Peyer's patch (tissue), 4 donors: ENCODE results near the gene TLR1. TPM values are rescaled to one million over a fixed set of nuclear protein-coding genes. Genes with fewer than 3 reads are reported as not detected.

ENCODE experiments used
- DNase-seq, 3 donors: peaks; one replicate each; pipeline ENCODE4 v3.0.0-alpha.2; 2017 to 2019
- H3K27ac ChIP-seq, 4 donors: fragments of 200-600 bp; sonication (generic); one replicate each; pipeline ENCODE4 v1.5.1; 2016 to 2019
- H3K27me3 ChIP-seq, 2 donors: fragments of 200-600 bp; sonication (generic); one replicate each; pipeline ENCODE4 v1.5.1; 2019
- H3K36me3 ChIP-seq, 3 donors: fragments of 200-600 bp; sonication (generic); one replicate each; pipeline ENCODE4 v1.5.1; 2016 to 2019
- H3K4me1 ChIP-seq, 4 donors: fragments of 200-600 bp; sonication (generic); one replicate each; pipeline ENCODE4 v1.5.1; 2016 to 2019
- H3K4me3 ChIP-seq, 4 donors: fragments of 200-600 bp; sonication (generic); 1 replicate in 3 of 4; 2 replicates in 1 of 4; pipeline ENCODE4 v1.5.1; 2016 to 2019; ENCODE audit warnings: mild to moderate bottlenecking in 1 of 4
- H3K9me3 ChIP-seq, 4 donors: fragments of 200-600 bp; sonication (generic); one replicate each; pipeline ENCODE4 v1.5.1; 2016 to 2019; ENCODE audit warnings: mild to moderate bottlenecking in 1 of 4
- POLR2A ChIP-seq, 2 donors: fragments of 450-650 bp; IDR thresholded peaks; one replicate each; pipeline ENCODE4 v1.5.1; 2017; ENCODE audit warnings: antibody characterized with exemption in 2 of 2, mild to moderate bottlenecking in 2 of 2, moderate library complexity in 2 of 2
- total RNA-seq, 4 donors: library from RNA; depleted of rRNA; stranded (reverse); fragments of >200 nt; gene quantifications; one replicate each; pipeline ENCODE4 v1.1.0, GENCODE V29; 2016
- TF ChIP-seq, protein P1 (sequence below), 6 experiments: fragments of 450-650 bp in 4 of 6; fragments of 200-600 bp in 2 of 6; sonication (generic) in 1 of 6; IDR thresholded peaks; one replicate each; pipeline ENCODE4 v1.5.1; 2017 to 2019; ENCODE audit warnings: antibody characterized with exemption in 6 of 6, mild to moderate bottlenecking in 3 of 6, moderate library complexity in 1 of 6

The TLR1 gene
- total RNA-seq, 4 donors from 2014 or later: 2.3 to 33.8 (median 8.5) TPM

GRCh38 chr4:38823766-38824165 lies 19.2 kb upstream of the TLR1 start:
- Histone ChIP-seq H3K36me3 (no peaks in the 10 kb centered on the region), H3K9me3 (no peaks in the 10 kb centered on the region), H3K4me1 (no peaks in the 10 kb centered on the region), H3K27me3 (no peaks in the 10 kb centered on the region), H3K4me3 (no peak overlapping the region), H3K27ac (no peak overlapping the region)
- DNase-seq: no peak
- TF ChIP-seq POLR2A (IDR thresholded peaks at IDR 0.05): no peak
- TF ChIP-seq, protein P1, sequence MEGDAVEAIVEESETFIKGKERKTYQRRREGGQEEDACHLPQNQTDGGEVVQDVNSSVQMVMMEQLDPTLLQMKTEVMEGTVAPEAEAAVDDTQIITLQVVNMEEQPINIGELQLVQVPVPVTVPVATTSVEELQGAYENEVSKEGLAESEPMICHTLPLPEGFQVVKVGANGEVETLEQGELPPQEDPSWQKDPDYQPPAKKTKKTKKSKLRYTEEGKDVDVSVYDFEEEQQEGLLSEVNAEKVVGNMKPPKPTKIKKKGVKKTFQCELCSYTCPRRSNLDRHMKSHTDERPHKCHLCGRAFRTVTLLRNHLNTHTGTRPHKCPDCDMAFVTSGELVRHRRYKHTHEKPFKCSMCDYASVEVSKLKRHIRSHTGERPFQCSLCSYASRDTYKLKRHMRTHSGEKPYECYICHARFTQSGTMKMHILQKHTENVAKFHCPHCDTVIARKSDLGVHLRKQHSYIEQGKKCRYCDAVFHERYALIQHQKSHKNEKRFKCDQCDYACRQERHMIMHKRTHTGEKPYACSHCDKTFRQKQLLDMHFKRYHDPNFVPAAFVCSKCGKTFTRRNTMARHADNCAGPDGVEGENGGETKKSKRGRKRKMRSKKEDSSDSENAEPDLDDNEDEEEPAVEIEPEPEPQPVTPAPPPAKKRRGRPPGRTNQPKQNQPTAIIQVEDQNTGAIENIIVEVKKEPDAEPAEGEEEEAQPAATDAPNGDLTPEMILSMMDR (IDR thresholded peaks at IDR 0.05): no peak

DNA sequence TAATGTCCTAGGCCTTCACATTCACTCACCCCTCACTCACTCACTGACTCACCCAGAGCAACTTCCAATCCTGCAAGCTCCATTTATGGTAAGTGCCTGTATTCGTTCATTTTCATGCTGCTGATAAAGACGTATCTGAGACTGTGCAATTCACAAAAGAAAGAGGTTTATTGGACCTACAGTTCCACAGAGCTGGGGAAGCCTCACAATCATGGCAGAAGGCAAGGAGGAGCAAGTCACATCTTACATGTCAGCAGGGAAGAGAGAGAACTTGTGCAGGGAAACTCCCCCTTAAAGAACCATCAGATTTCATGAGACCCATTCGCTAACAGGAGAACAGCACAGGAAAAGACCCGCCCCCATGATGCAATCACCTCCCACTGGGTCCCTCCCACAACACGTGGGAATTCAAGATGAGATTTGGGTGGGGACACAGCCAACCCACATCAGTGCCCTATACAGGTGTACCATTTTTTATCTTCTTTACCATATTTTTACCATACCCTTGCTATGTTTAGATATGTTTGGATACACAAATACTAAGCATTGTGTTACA lies 18.2 kb upstream of the TLR1 start:
- Histone ChIP-seq H3K4me3 (no peak overlapping the region), H3K9me3 (no peaks in the 10 kb centered on the region), H3K27me3 (no peaks in the 10 kb centered on the region), H3K36me3 (no peaks in the 10 kb centered on the region), H3K4me1 (no peaks in the 10 kb centered on the region), H3K27ac (no peak overlapping the region)
- TF ChIP-seq POLR2A (IDR thresholded peaks at IDR 0.05): no peak
- TF ChIP-seq, protein P1 (IDR thresholded peaks at IDR 0.05): no peak
- no peak for DNase-seq

DNA sequence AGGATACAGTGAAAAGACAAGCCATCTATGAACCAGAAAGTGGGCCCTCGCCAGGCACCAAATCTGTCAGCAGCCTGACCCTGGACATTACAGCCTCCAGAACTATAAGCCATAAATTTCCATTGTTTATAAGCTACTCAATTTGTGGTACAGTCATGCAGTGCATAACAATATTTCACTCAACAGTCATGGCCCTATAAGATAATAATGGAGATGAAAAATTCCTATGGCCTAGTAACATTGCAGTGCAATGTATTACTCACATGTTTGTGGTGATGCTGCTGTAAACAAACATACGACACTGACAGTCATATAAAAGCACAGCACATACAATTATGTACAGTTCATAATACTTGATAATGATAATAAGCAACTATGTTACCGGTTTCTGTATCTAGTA lies 17.1 kb upstream of the TLR1 start:
- H3K4me3 ChIP-seq: no peak overlapping the region
- TF ChIP-seq, protein P1 (IDR thresholded peaks at IDR 0.05): no peak
- TF ChIP-seq POLR2A (IDR thresholded peaks at IDR 0.05): no peak
- H3K27ac ChIP-seq: no peak overlapping the region
- H3K27me3 ChIP-seq: no peaks in the 10 kb centered on the region
- H3K36me3 ChIP-seq: no peaks in the 10 kb centered on the region
- no peaks in the 10 kb centered on the region for H3K4me1 ChIP-seq
- H3K9me3 ChIP-seq: no peaks in the 10 kb centered on the region
- no peak for DNase-seq

DNA sequence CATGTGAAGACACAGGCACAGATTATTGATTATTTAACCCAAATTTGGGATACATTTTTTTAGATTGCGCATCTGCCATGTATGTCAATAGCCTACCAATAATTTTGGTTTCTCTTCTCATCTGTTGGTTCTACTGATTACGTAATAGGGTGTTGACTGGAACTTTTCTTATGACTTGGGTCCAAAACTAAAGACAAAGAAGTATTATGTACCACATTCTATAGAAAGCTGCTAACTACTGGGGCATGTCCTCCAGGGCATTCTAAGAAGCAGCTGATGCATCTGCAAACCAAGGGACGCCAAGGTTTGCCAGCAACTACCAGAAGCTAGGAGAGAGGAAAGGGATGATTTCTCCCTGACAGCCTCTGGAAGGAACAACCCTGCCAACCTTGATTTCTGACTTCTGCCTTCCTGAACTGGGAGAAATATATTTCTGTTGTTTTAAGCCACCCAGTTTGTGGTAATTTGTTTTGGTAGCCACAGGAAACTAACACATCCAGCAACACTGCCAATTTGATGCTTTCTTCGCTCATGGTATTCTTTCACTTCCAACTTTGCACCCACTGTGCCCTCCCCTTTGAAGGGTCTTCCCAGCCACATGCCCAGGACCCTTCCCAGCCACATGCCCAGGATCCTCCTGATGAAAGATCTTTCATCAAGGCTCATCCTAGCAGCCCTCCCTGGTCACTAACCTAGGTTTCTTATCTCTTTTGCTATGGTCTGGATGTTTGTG lies 15.9 kb upstream of the TLR1 start:
- TF ChIP-seq, protein P1 (IDR thresholded peaks at IDR 0.05): no peak
- TF ChIP-seq POLR2A (IDR thresholded peaks at IDR 0.05): no peak
- no peaks in the 10 kb centered on the region for H3K9me3 ChIP-seq
- no peak for DNase-seq
- H3K4me3 ChIP-seq: no peak overlapping the region
- H3K27me3 ChIP-seq: no peaks in the 10 kb centered on the region
- H3K36me3 ChIP-seq: no peaks in the 10 kb centered on the region
- H3K4me1 ChIP-seq: no peaks in the 10 kb centered on the region
- no peak overlapping the region for H3K27ac ChIP-seq

DNA sequence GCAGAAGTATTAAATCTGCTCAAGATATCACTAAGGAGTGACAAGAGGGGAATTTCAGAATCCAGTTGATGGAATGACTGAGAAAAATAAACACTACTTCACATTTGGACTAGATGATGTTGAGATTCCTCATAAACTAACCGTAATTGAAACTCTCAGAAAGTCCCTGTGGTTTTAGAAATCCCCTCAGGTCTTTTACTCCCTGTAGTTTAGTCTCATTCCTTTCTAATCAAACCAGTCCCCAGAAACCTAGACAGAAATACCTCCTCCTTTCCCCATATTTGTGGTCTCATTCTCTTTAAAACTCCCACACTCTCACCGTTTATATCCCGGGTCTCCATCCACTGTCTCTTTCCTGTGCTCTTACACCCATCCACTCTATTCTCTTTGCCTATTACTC lies 15.0 kb upstream of the TLR1 start:
- DNase-seq: no peak
- no peaks in the 10 kb centered on the region for H3K9me3 ChIP-seq
- no peak overlapping the region for H3K4me3 ChIP-seq
- no peaks in the 10 kb centered on the region for H3K27me3 ChIP-seq
- no peaks in the 10 kb centered on the region for H3K36me3 ChIP-seq
- TF ChIP-seq POLR2A (IDR thresholded peaks at IDR 0.05): no peak
- TF ChIP-seq, protein P1 (IDR thresholded peaks at IDR 0.05): no peak
- no peak overlapping the region for H3K27ac ChIP-seq
- peaks cover 0 to 2% (median 0%) of the 10 kb centered on the region in 4 donors for H3K4me1 ChIP-seq
